GM10266 (cell line): Measurements from ENCODE around the gene NIBAN1.

Experiments
- DNase-seq: peaks from one replicate; pipeline ENCODE4 v3.0.0; 2012; ENCODE audit errors: extremely low spot score
- CTCF ChIP-seq: IDR thresholded peaks from 2 replicates; pipeline ENCODE4 v1.5.1; 2012; ENCODE audit warnings: mild to moderate bottlenecking, low read depth; ENCODE audit not compliant: control insufficient read depth, insufficient read depth; ENCODE audit errors: missing control alignments

The NIBAN1 gene

DNA sequence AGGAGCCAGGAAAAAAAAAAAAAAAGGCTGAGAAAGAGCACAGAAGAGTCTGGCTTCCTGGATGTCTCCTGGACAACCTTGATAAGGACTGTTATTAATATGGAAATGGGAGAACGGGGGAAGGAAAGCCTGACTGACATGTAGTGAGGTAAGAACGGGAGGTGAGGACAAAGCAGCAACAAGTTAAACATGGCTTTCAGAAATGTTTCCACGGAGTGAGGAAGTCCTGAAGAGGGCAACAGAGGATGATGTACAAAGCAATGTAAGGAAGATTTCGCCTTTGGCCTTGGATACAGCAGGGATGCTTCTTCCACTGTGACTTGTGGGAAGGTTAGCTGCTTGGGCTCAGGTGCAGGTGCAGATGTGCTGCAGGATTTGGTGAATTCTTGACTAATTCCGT is 11.9 kb upstream of the NIBAN1 start:
- no peak for DNase-seq
- TF ChIP-seq CTCF = peak; percentile 16

- peak; percentile 85 for TF ChIP-seq CTCF
- DNase-seq = peak; percentile 68
These were observed 8.0 kb upstream of the NIBAN1 start for GRCh38 chr1:184982002-184982954.

DNA sequence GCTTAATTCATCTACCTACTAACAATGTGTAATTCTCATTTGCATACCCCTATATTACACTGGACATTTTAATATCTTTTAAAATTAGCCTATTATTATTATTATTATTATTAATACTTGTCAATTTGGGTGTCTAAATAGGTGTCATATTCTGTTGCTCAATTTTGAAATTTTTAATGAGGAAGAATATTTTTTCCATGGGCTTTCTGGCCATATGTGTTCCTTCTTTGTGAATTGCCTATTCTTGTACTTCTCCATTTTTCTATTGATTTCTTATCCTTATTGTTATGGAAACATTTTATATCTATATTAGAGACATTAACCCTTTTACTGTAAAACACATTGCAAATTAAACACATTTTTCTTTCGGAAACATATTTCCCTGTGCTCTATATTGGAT is 6.4 kb upstream of the NIBAN1 start:
- DNase-seq = no peak
- TF ChIP-seq CTCF = no peak

DNA sequence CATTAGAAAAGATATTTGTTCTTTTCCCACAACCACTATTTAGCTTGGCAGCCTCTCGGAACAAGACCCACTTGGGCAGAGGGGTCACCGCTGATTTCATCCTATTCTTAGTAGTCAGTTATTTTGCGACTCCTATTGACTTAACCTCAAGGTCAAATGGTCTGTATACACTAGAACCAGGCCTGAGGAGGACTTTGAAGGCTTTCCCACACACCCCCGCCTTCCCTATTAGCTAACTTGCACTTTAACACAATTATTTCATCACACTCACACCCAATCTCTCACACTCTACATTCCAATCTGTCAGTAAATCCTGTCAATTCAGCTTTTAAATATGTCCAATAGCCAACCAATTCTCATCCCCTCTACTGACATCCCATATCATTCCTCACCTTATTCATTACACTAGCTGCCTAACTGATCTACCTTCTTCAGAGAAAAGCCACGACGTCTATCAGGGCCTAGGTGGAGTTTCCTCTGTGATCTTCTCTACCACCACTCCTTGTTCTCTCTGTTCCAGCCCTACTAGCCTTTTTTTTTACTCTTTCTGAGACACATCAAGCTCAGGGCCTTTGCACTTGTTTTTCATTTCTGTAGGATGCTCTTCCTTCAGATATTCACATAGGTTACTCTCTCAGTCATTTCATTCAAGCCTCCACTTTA is 1.0 kb upstream of the NIBAN1 start:
- no peak for DNase-seq
- TF ChIP-seq CTCF = no peak

GRCh38 chr1:184974837-184975115 is 468 bp upstream of the NIBAN1 start:
- TF ChIP-seq CTCF = no peak

DNA sequence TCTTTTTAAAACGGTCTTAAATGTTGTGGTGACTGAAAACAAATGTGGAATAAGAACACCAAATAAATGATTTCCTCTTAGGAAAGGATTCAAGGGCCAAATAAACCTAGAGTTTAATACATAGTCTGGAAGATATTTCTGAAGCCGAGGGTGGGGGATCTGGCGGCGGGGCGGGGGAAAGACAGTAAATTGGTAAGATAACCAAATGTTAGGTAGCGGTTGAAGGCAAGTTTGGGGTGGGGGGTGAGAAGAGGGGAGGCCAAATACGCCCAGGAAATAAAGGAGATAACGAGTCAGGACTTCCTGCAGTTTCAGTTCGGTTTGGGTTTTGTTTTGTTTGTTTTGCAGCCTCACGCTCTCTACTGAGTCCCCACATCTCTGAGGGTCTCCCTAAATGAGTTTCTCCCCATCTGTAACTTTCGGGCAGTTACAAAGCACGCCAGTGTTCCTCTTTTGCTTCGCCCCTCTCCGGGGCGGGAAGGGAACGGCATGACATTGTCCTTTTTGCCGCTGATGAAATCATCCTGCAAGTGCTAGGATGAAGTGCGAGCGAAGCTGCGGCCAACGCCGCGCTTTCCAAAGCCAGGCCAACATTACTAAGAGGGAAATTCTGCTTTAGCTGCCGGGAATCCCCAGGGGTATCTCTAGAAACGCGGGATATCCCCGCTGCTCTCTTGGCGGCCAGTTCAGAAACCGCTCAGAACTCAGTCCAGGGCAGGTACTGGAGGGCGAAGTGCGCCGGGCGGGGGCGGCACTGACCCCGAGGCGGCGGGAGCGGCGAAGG is 844 bp downstream of the NIBAN1 start:
- peak; percentile 81 for DNase-seq

More at GRCh38 chr1:184974837-184975115, 468 bp upstream of the NIBAN1 start:
- no peak for DNase-seq

More for the DNA sequence above, 844 bp downstream of the NIBAN1 start:
- TF ChIP-seq CTCF = no peak
